Right lobe of liver (tissue), 4 donors: ENCODE measurements around the gene DNAJB14.

ENCODE experiments used
- CTCF ChIP-seq, 4 donors: fragments of 200-600 bp in 3 of 4; fragments of 450-650 bp in 1 of 4; IDR thresholded peaks; one replicate each; pipeline versions ENCODE4 v1.5.1 to v1.8.0; 2016 to 2022; ENCODE audit warnings: antibody characterized with exemption in 4 of 4, mild to moderate bottlenecking in 2 of 4
- POLR2A ChIP-seq: fragments of 450-650 bp; IDR thresholded peaks from one replicate; pipeline ENCODE4 v1.6.1; 2017; ENCODE audit warnings: antibody characterized with exemption, mild to moderate bottlenecking
- donor health status: DM: no; HTN: no; CAD: no.
- donor health status: DM: no; HTN: no; CAD: no.
- donor health status: DM: no; HTN: yes; CAD: no.

DNA sequence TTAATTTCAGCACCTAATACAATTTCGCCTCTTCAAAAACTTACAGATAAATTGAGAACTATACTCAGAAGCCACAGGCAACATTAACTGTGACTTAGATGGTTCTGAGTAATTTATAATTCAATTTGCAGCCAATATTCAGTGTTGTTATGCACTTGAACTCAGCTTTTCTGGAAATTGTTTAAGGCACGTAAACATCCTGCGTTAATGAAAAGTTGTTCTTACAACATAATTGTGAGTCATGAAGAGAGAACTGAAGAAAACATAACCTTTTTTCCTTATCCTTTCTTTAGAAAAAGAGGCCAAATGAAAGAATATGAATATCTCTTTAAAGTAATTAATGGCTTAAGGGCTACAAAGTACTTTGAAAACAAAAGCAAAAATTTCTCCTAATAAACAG, 20.3 kb upstream of the DNAJB14 start:
- TF ChIP-seq CTCF (IDR thresholded peaks at IDR 0.05): no peak
- TF ChIP-seq POLR2A: no peak
